Measurements from ENCODE around the gene POLK.

The POLK gene

DNA sequence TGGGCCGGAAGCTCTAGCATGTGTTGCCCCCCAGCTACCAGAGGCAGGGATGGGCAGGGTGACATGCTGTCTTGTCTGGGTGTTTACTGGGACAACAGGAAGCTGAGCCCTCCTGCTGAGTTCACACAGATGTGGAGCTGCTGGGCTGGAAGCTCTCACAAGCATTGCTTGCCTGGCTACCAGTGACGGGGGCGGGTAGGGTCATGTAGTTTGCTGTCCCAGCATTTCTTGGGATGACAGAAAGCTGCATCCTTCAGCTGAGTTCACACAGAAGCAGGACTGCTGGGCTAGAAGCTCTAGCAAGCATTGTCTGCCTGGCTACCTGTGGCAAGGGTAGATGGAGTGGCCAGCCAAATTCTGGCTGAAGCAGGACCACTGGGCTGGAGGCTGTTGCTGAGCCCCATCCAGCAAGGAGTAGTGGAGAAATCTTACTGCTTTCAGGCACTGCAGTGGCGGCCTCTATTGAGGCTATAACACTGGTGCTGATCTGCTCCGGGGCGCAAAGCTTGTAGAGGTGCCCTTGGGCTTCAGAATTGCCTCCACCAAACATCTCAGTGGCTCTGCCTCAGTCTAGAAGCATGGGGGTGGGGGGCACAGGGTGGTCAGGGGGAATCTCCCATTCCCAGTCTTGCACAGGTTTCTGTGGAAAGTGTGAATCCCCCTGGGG is 25.1 kb downstream of the POLK start:
- FAIRE-seq: no peak
- no peak for DNase-seq (ENCODE audit: insufficient read length, low spot score)
- no peak for TF ChIP-seq POLR2AphosphoS5 (IDR thresholded peaks at IDR 0.05; ENCODE audit: low read depth, low read length)
- TF ChIP-seq PAX5 (IDR thresholded peaks at IDR 0.05; ENCODE audit: insufficient read depth, low read length, severe bottlenecking): no peak
- TF ChIP-seq SPI1 (IDR thresholded peaks at IDR 0.05; ENCODE audit: low read depth, low read length): no peak
- no peak for TF ChIP-seq POU2F2 (IDR thresholded peaks at IDR 0.05; ENCODE audit: low read depth, low read length)
- TF ChIP-seq POLR2A (IDR thresholded peaks at IDR 0.05; ENCODE audit: low read depth, low read length): no peak
- TF ChIP-seq TAF1 (IDR thresholded peaks at IDR 0.05; ENCODE audit: low read depth, low read length): no peak

DNA sequence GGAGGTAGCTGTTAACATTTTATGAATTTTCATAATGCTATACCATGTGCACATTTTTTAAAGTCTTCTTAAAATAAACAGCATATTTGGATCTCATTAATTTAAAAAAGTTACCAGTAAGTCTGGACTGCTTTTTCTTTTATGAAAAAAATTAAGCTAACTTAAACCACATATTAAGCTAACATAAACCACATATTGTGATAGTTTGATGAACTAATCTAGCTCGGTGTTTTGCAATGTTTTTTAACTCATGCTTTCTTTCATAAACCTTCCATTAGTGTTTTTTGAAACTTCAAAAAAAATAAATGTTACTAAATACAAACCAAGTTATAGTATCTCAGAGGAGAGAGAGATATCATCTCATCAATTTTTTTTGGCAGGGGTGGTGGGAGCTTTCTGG is 26.5 kb downstream of the POLK start:
- no peak for FAIRE-seq
- no peak for DNase-seq (ENCODE audit: insufficient read length, low spot score)
- TF ChIP-seq POLR2AphosphoS5 (IDR thresholded peaks at IDR 0.05; ENCODE audit: low read depth, low read length): no peak
- no peak for TF ChIP-seq SPI1 (IDR thresholded peaks at IDR 0.05; ENCODE audit: low read depth, low read length)
- no peak for TF ChIP-seq POLR2A (IDR thresholded peaks at IDR 0.05; ENCODE audit: low read depth, low read length)
- TF ChIP-seq POU2F2 (IDR thresholded peaks at IDR 0.05; ENCODE audit: low read depth, low read length): no peak
- TF ChIP-seq TAF1 (IDR thresholded peaks at IDR 0.05; ENCODE audit: low read depth, low read length): no peak

DNA sequence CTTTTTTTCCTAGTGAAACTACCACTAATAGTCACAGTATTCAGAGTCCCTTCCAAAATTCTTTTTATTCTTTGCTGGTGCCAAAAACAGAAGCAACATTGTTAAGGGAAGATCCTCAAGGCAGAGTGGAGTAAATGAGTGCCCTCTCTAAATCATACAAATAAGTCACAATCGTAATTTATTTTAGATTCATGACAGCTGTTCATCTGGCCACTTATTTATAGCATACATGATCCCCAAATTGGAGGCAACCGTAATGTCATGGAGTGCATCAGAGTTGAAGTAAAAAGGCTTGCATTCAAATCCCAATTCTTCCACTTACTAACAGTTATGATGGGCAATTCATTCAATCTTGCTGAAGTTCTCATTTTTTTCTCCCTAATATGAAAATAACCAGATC is 33.4 kb downstream of the POLK start:
- TF ChIP-seq POLR2AphosphoS5 (IDR thresholded peaks at IDR 0.05; ENCODE audit: low read depth, low read length) (no peak), POU2F2 (IDR thresholded peaks at IDR 0.05; ENCODE audit: low read depth, low read length) (no peak), PAX5 (IDR thresholded peaks at IDR 0.05; ENCODE audit: insufficient read depth, low read length, severe bottlenecking) (no peak), SPI1 (IDR thresholded peaks at IDR 0.05; ENCODE audit: low read depth, low read length) (no peak), TAF1 (IDR thresholded peaks at IDR 0.05; ENCODE audit: low read depth, low read length) (no peak), POLR2A (IDR thresholded peaks at IDR 0.05; ENCODE audit: low read depth, low read length) (no peak)
- no peak for FAIRE-seq

GRCh38 chr5:75546830-75547229 is 35.1 kb downstream of the POLK start:
- DNase-seq (ENCODE audit: insufficient read length, low spot score) (no peak), FAIRE-seq (no peak)
- TF ChIP-seq SPI1 (IDR thresholded peaks at IDR 0.05; ENCODE audit: low read depth, low read length) (no peak), POLR2AphosphoS5 (IDR thresholded peaks at IDR 0.05; ENCODE audit: low read depth, low read length) (no peak), TAF1 (IDR thresholded peaks at IDR 0.05; ENCODE audit: low read depth, low read length) (no peak), POLR2A (IDR thresholded peaks at IDR 0.05; ENCODE audit: low read depth, low read length) (no peak), PAX5 (IDR thresholded peaks at IDR 0.05; ENCODE audit: insufficient read depth, low read length, severe bottlenecking) (no peak), POU2F2 (IDR thresholded peaks at IDR 0.05; ENCODE audit: low read depth, low read length) (no peak)

More for the DNA sequence above, 33.4 kb downstream of the POLK start:
- no peak for DNase-seq (ENCODE audit: insufficient read length, low spot score)

- DNase-seq (ENCODE audit: insufficient read length, low spot score): no peak
- no peak for FAIRE-seq
- no peak for TF ChIP-seq POLR2A (IDR thresholded peaks at IDR 0.05; ENCODE audit: low read depth, low read length)
- no peak for TF ChIP-seq POU2F2 (IDR thresholded peaks at IDR 0.05; ENCODE audit: low read depth, low read length)
- no peak for TF ChIP-seq SPI1 (IDR thresholded peaks at IDR 0.05; ENCODE audit: low read depth, low read length)
- no peak for TF ChIP-seq TAF1 (IDR thresholded peaks at IDR 0.05; ENCODE audit: low read depth, low read length)
- no peak for TF ChIP-seq PAX5 (IDR thresholded peaks at IDR 0.05; ENCODE audit: insufficient read depth, low read length, severe bottlenecking)
- TF ChIP-seq POLR2AphosphoS5 (IDR thresholded peaks at IDR 0.05; ENCODE audit: low read depth, low read length): no peak
Measured at GRCh38 chr5:75547812-75548211, 36.1 kb downstream of the POLK start.

DNA sequence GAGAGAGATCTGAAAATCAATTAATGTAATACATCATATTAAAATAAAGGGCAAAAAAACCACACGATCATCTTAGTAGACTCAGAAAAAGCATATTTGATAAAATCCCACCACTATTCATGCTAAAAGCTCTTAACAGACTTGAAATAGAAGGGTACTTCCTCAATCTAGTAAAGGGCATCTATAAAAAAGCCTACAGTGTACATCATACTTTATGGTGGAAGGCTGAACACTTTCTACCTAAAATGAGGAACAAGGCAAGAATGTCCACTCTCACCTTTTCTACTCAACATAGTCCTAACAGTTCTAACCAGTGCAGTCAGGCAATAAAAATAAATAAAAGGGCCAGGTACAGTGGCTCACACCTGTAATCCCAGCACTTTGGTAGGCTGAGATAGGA is 38.9 kb downstream of the POLK start:
- FAIRE-seq (no peak), DNase-seq (ENCODE audit: insufficient read length, low spot score) (no peak)
- TF ChIP-seq SPI1 (IDR thresholded peaks at IDR 0.05; ENCODE audit: low read depth, low read length) (0 out of 2 replicates have a peak, but pooled peaks have one; percentile 14), PAX5 (IDR thresholded peaks at IDR 0.05; ENCODE audit: insufficient read depth, low read length, severe bottlenecking) (no peak), POLR2A (IDR thresholded peaks at IDR 0.05; ENCODE audit: low read depth, low read length) (no peak), POLR2AphosphoS5 (IDR thresholded peaks at IDR 0.05; ENCODE audit: low read depth, low read length) (no peak), TAF1 (IDR thresholded peaks at IDR 0.05; ENCODE audit: low read depth, low read length) (no peak), POU2F2 (IDR thresholded peaks at IDR 0.05; ENCODE audit: low read depth, low read length) (no peak)

DNA sequence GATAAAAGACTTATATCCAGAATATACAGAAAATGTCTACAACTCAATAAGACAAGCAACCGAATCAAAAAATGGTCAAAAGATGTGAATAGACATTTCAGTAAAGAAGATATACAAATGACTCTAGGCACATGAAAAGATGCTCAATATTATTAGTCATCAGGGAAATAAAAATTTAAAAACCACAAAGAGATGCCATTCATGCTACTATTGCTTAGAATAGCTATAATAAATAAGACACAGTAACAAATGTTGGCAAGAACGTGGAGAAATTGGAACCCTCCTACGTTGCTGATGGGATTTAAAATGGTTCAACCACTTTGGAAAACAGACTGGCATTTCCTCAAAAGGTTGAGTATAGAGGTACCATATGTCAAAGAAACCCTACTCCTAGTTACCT is 39.8 kb downstream of the POLK start:
- FAIRE-seq (no peak), DNase-seq (ENCODE audit: insufficient read length, low spot score) (no peak)
- TF ChIP-seq PAX5 (IDR thresholded peaks at IDR 0.05; ENCODE audit: insufficient read depth, low read length, severe bottlenecking) (no peak), POLR2A (IDR thresholded peaks at IDR 0.05; ENCODE audit: low read depth, low read length) (no peak), TAF1 (IDR thresholded peaks at IDR 0.05; ENCODE audit: low read depth, low read length) (no peak), SPI1 (IDR thresholded peaks at IDR 0.05; ENCODE audit: low read depth, low read length) (no peak), POLR2AphosphoS5 (IDR thresholded peaks at IDR 0.05; ENCODE audit: low read depth, low read length) (no peak), POU2F2 (IDR thresholded peaks at IDR 0.05; ENCODE audit: low read depth, low read length) (no peak)

DNA sequence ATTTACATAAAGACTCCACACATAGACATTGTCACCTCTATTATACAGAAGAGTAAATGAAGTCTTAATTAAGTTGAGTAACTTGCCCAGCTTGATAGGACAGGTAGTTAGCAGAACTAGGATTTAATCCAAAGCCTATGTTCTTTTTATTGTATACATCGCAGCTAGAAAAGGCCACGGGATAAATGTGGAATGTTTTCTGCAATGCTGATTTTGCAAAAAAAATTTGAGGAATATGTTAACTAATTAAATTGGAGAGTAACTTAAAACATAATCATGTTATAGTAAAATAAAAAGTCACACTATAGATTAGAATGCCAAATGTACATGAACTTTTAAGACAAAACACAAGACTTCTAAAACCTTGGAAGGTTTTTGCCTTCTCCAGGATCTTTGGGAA is 41.1 kb downstream of the POLK start:
- TF ChIP-seq POU2F2 (IDR thresholded peaks at IDR 0.05; ENCODE audit: low read depth, low read length) (no peak), SPI1 (IDR thresholded peaks at IDR 0.05; ENCODE audit: low read depth, low read length) (no peak), POLR2AphosphoS5 (IDR thresholded peaks at IDR 0.05; ENCODE audit: low read depth, low read length) (no peak), TAF1 (IDR thresholded peaks at IDR 0.05; ENCODE audit: low read depth, low read length) (no peak)
- no peak for FAIRE-seq

GRCh38 chr5:75553358-75553757 is 41.7 kb downstream of the POLK start:
- DNase-seq (ENCODE audit: insufficient read length, low spot score) (no peak), FAIRE-seq (no peak)
- TF ChIP-seq PAX5 (IDR thresholded peaks at IDR 0.05; ENCODE audit: insufficient read depth, low read length, severe bottlenecking): no peak
- no peak for TF ChIP-seq SPI1 (IDR thresholded peaks at IDR 0.05; ENCODE audit: low read depth, low read length)
- TF ChIP-seq TAF1 (IDR thresholded peaks at IDR 0.05; ENCODE audit: low read depth, low read length): no peak
- TF ChIP-seq POU2F2 (IDR thresholded peaks at IDR 0.05; ENCODE audit: low read depth, low read length): no peak
- no peak for TF ChIP-seq POLR2A (IDR thresholded peaks at IDR 0.05; ENCODE audit: low read depth, low read length)
- TF ChIP-seq POLR2AphosphoS5 (IDR thresholded peaks at IDR 0.05; ENCODE audit: low read depth, low read length): no peak

More for the DNA sequence above, 41.1 kb downstream of the POLK start:
- DNase-seq (ENCODE audit: insufficient read length, low spot score): no peak

- TF ChIP-seq POU2F2 (IDR thresholded peaks at IDR 0.05; ENCODE audit: low read depth, low read length) (no peak), PAX5 (IDR thresholded peaks at IDR 0.05; ENCODE audit: insufficient read depth, low read length, severe bottlenecking) (no peak), POLR2AphosphoS5 (IDR thresholded peaks at IDR 0.05; ENCODE audit: low read depth, low read length) (no peak), POLR2A (IDR thresholded peaks at IDR 0.05; ENCODE audit: low read depth, low read length) (no peak), SPI1 (IDR thresholded peaks at IDR 0.05; ENCODE audit: low read depth, low read length) (no peak), TAF1 (IDR thresholded peaks at IDR 0.05; ENCODE audit: low read depth, low read length) (no peak)
- FAIRE-seq: no peak
- no peak for DNase-seq (ENCODE audit: insufficient read length, low spot score)
Measured at GRCh38 chr5:75558221-75558620, 46.5 kb downstream of the POLK start.
